Astrocyte (in vitro differentiated cells and primary cell): ENCODE results near the gene EPS8L1.

Source experiments
- CTCF ChIP-seq: IDR thresholded peaks from 2 replicates; pipeline ENCODE4 v1.5.1; 2011; ENCODE audit warnings: low read depth, mild to moderate bottlenecking, inconsistent platforms, low read length, moderate library complexity; ENCODE audit not compliant: insufficient read depth
- EZH2 ChIP-seq: IDR thresholded peaks from 2 replicates; pipeline ENCODE4 v1.6.1; 2012; ENCODE audit warnings: mild to moderate bottlenecking, low read length, inconsistent platforms; ENCODE audit not compliant: insufficient read depth

- TF ChIP-seq CTCF, result no peak
- no peak for TF ChIP-seq EZH2
Observed at GRCh38 chr19:55133639-55134444, 58.2 kb downstream of the EPS8L1 start.
